ENCODE measurements around the gene CENPU.
A peak's percentile ranks its signal among the peaks of the same experiment; 100 is the strongest.
"Not testable (repeated sequence)": the region's sequence is repeated elsewhere in the genome, so short reads cannot be mapped to it uniquely, and the experiment has no call there.

The CENPU gene

GRCh38 chr4:184675821-184676492, 57.9 kb downstream of the CENPU start:
- no peak for TF ChIP-seq GATA1 (IDR thresholded peaks at IDR 0.05; ENCODE audit: low read depth, low read length)
- TF ChIP-seq POLR2A (IDR thresholded peaks at IDR 0.05; ENCODE audit: low read length), result no peak
- DNase-seq, result peak in 1 of 2 experiments; percentile 23

- no peak for DNase-seq
- TF ChIP-seq POLR2A (IDR thresholded peaks at IDR 0.05; ENCODE audit: low read length), result no peak
Measured at GRCh38 chr4:184675018-184675417, 58.9 kb downstream of the CENPU start.

GRCh38 chr4:184674011-184674410, 59.9 kb downstream of the CENPU start:
- TF ChIP-seq POLR2A (IDR thresholded peaks at IDR 0.05; ENCODE audit: low read length), result no peak
- TF ChIP-seq GATA1 (IDR thresholded peaks at IDR 0.05; ENCODE audit: low read depth, low read length), result no peak
- DNase-seq, result no peak

GRCh38 chr4:184672741-184673140, 61.2 kb downstream of the CENPU start:
- TF ChIP-seq GATA1 (IDR thresholded peaks at IDR 0.05; ENCODE audit: low read depth, low read length), result no peak
- no peak for TF ChIP-seq POLR2A (IDR thresholded peaks at IDR 0.05; ENCODE audit: low read length)
- no peak for DNase-seq

GRCh38 chr4:184671101-184671500, 62.8 kb downstream of the CENPU start:
- no peak for TF ChIP-seq GATA1 (IDR thresholded peaks at IDR 0.05; ENCODE audit: low read depth, low read length)
- TF ChIP-seq POLR2A (IDR thresholded peaks at IDR 0.05; ENCODE audit: low read length), result no peak
- no peak for DNase-seq

- TF ChIP-seq GATA1 (IDR thresholded peaks at IDR 0.05; ENCODE audit: low read depth, low read length), result no peak
- TF ChIP-seq POLR2A (IDR thresholded peaks at IDR 0.05; ENCODE audit: low read length), result no peak
- no peak for DNase-seq
Measured at GRCh38 chr4:184669251-184669650, 64.6 kb downstream of the CENPU start.

GRCh38 chr4:184668511-184669114, 65.3 kb downstream of the CENPU start:
- DNase-seq, result no peak
- TF ChIP-seq GATA1 (IDR thresholded peaks at IDR 0.05; ENCODE audit: low read depth, low read length) (no peak), POLR2A (IDR thresholded peaks at IDR 0.05; ENCODE audit: low read length) (no peak)

GRCh38 chr4:184668096-184668495, 65.8 kb downstream of the CENPU start:
- no peak for DNase-seq
- TF ChIP-seq POLR2A (IDR thresholded peaks at IDR 0.05; ENCODE audit: low read length) (no peak), GATA1 (IDR thresholded peaks at IDR 0.05; ENCODE audit: low read depth, low read length) (no peak)

GRCh38 chr4:184666670-184667069, 67.2 kb downstream of the CENPU start:
- TF ChIP-seq POLR2A (IDR thresholded peaks at IDR 0.05; ENCODE audit: low read length), result no peak
- TF ChIP-seq GATA1 (IDR thresholded peaks at IDR 0.05; ENCODE audit: low read depth, low read length), result no peak
- DNase-seq, result no peak

GRCh38 chr4:184664445-184665210, 69.3 kb downstream of the CENPU start:
- peak; percentile 49 to 57 for DNase-seq
- TF ChIP-seq POLR2A (IDR thresholded peaks at IDR 0.05; ENCODE audit: low read length), result no peak
- no peak for TF ChIP-seq GATA1 (IDR thresholded peaks at IDR 0.05; ENCODE audit: low read depth, low read length)

GRCh38 chr4:184662236-184662635, 71.7 kb downstream of the CENPU start:
- DNase-seq, result no peak
- no peak for TF ChIP-seq POLR2A (IDR thresholded peaks at IDR 0.05; ENCODE audit: low read length)
- no peak for TF ChIP-seq GATA1 (IDR thresholded peaks at IDR 0.05; ENCODE audit: low read depth, low read length)

- no peak for TF ChIP-seq POLR2A (IDR thresholded peaks at IDR 0.05; ENCODE audit: low read length)
- TF ChIP-seq GATA1 (IDR thresholded peaks at IDR 0.05; ENCODE audit: low read depth, low read length), result no peak
- DNase-seq, result no peak
Measured at GRCh38 chr4:184660978-184661377, 72.9 kb downstream of the CENPU start.

GRCh38 chr4:184657820-184658219, 76.1 kb downstream of the CENPU start:
- not testable (repeated sequence) for DNase-seq

GRCh38 chr4:184657144-184657543, 76.8 kb downstream of the CENPU start:
- no peak for DNase-seq
- TF ChIP-seq GATA1 (IDR thresholded peaks at IDR 0.05; ENCODE audit: low read depth, low read length) (no peak), POLR2A (IDR thresholded peaks at IDR 0.05; ENCODE audit: low read length) (no peak)
